MM.1S (cell line): Measurements from ENCODE around the gene PPP1R12A.

Experiments used
- EZH2 ChIP-seq: fragments of 300-600 bp; sonication (generic); optimal IDR thresholded peaks from 2 replicates; pipeline ENCODE3; 2017; ENCODE audit warnings: low read depth, mild to moderate bottlenecking, antibody characterized with exemption, low read length, mixed read lengths
- TF ChIP-seq, protein P1 (sequence below): fragments of 300-600 bp; sonication (generic); IDR thresholded peaks from 2 replicates; pipeline ENCODE4 v1.5.1; 2016; ENCODE audit warnings: antibody characterized with exemption, low read length, mixed read lengths

DNA sequence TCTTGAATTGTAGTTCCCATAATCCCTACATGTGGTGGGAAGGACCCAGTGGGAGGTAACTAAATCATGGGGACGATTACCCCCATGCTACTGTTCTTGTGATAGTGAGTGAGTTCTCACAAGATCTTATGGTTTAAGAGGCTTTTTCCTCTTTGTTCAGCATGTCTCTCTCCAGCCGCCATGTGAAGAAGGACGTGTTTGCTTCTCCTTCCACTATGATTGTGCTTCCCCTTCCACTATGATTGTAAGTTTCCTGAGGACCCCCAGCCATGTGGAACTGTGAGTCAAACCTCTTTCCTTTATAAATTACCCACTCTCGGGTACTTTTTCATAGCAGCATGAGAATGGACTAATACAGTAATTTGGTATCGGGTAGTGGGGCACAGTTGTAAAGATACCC lies 97.3 kb downstream of the PPP1R12A start:
- TF ChIP-seq, protein P1, sequence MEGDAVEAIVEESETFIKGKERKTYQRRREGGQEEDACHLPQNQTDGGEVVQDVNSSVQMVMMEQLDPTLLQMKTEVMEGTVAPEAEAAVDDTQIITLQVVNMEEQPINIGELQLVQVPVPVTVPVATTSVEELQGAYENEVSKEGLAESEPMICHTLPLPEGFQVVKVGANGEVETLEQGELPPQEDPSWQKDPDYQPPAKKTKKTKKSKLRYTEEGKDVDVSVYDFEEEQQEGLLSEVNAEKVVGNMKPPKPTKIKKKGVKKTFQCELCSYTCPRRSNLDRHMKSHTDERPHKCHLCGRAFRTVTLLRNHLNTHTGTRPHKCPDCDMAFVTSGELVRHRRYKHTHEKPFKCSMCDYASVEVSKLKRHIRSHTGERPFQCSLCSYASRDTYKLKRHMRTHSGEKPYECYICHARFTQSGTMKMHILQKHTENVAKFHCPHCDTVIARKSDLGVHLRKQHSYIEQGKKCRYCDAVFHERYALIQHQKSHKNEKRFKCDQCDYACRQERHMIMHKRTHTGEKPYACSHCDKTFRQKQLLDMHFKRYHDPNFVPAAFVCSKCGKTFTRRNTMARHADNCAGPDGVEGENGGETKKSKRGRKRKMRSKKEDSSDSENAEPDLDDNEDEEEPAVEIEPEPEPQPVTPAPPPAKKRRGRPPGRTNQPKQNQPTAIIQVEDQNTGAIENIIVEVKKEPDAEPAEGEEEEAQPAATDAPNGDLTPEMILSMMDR, result no peak
- no peak for TF ChIP-seq EZH2
